Breast epithelium (tissue), 4 donors: ENCODE data around the gene TLR6. TPM values are rescaled to one million over a fixed set of nuclear protein-coding genes. Genes with fewer than 3 reads are reported as not detected.

Experiments used
- DNase-seq, 2 donors: peaks; one replicate each; pipeline ENCODE4 v3.0.0-alpha.2; 2019; ENCODE audit warnings: low spot score in 2 of 2
- H3K27ac ChIP-seq, 2 donors: fragments of 200-600 bp; sonication (generic) in 1 of 2; one replicate each; pipeline ENCODE4 v1.5.1; 2016 to 2019; ENCODE audit warnings: mild to moderate bottlenecking in 1 of 2
- H3K27me3 ChIP-seq, 2 donors: fragments of 200-600 bp; sonication (generic) in 1 of 2; one replicate each; pipeline versions ENCODE4 v1.5.1 to v1.6.0; 2017 to 2019; ENCODE audit warnings: control low read depth in 1 of 2, mild to moderate bottlenecking in 1 of 2
- H3K36me3 ChIP-seq: fragments of 200-600 bp; one replicate; pipeline ENCODE4 v1.5.1; 2019
- H3K4me1 ChIP-seq, 2 donors: fragments of 200-600 bp; sonication (generic); one replicate each; pipeline ENCODE4 v1.5.1; 2016 to 2019; ENCODE audit warnings: control low read depth in 1 of 2
- H3K4me3 ChIP-seq, 3 donors: fragments of 200-600 bp; sonication (generic); 1 replicate in 2 of 3; 2 replicates in 1 of 3; pipeline ENCODE4 v1.5.1; 2016 to 2019; ENCODE audit warnings: mild to moderate bottlenecking in 3 of 3, moderate library complexity in 2 of 3
- H3K9me3 ChIP-seq, 2 donors: fragments of 200-600 bp; sonication (generic) in 1 of 2; one replicate each; pipeline ENCODE4 v1.5.1; 2016 to 2019; ENCODE audit warnings: control low read depth in 1 of 2
- CTCF ChIP-seq, 3 donors: fragments of 450-650 bp; IDR thresholded peaks; one replicate each; pipeline ENCODE4 v1.5.1; 2016 to 2017; ENCODE audit warnings: antibody characterized with exemption in 3 of 3, mild to moderate bottlenecking in 3 of 3, moderate library complexity in 3 of 3
- POLR2A ChIP-seq: fragments of 450-650 bp; IDR thresholded peaks from one replicate; pipeline ENCODE4 v1.6.1; 2016; ENCODE audit warnings: antibody characterized with exemption, mild to moderate bottlenecking, moderate library complexity
- POLR2AphosphoS5 ChIP-seq, 3 donors: sonication (generic); formaldehyde crosslinking; IDR thresholded peaks; one replicate each; pipeline ENCODE4 v1.6.1; 2017; ENCODE audit warnings: antibody characterized with exemption in 3 of 3
- intact Hi-C: fragments of 100-400 bp; cut with DNase I; formaldehyde crosslinking; loops from one replicate; pipeline ENCODE4 v1.15.1; 2023; ENCODE audit warnings: low total_unique reads
- total RNA-seq, 3 donors: library from RNA; depleted of rRNA; stranded (reverse); fragments of >200 nt; gene quantifications; one replicate each; pipeline ENCODE4 v1.1.0, GENCODE V29; 2016

TLR6 gene
- total RNA-seq = 1 to 10 TPM; 5.2 to 7.6 (median 5.3) TPM

- peak within 1 kb of the TSS; percentile 69 to 83 for H3K27ac ChIP-seq
- no peaks in the 10 kb centered on the region for H3K27me3 ChIP-seq
- TF ChIP-seq POLR2A (no peak), CTCF (IDR thresholded peaks at IDR 0.05) (peak; percentile 60 to 74 (median 64)), POLR2AphosphoS5 (IDR thresholded peaks at IDR 0.05) (no peak)
- DNase-seq = peak in 1 of 2 donors; percentile 33
- intact Hi-C loops = no loop called here
- H3K9me3 ChIP-seq = no peaks in the 10 kb centered on the region
- H3K4me3 ChIP-seq = peak within 1 kb of the TSS; percentile 8 to 23 (median 22)
- H3K36me3 ChIP-seq = no peaks in the 10 kb centered on the region
- peaks cover 0 to 15% of the 10 kb centered on the region in 2 donors for H3K4me1 ChIP-seq
These were observed at the start of gene TLR6 for GRCh38 chr4:38856524-38857337. TSS of gene TLR6 (minus strand) at chr4:38856817. CDS start at chr4:38829473, 27,344 bp downstream.

- H3K4me3 ChIP-seq = no peak overlapping the region
- TF ChIP-seq CTCF (IDR thresholded peaks at IDR 0.05) (no peak), POLR2AphosphoS5 (IDR thresholded peaks at IDR 0.05) (no peak), POLR2A (no peak)
- H3K27me3 ChIP-seq = no peaks in the 10 kb centered on the region
- H3K36me3 ChIP-seq = peaks cover 3% of the 10 kb centered on the region
- H3K27ac ChIP-seq = no peak overlapping the region
- intact Hi-C loops = no loop called here
- no peak for DNase-seq
- H3K9me3 ChIP-seq = no peaks in the 10 kb centered on the region
- H3K4me1 ChIP-seq = no peaks in the 10 kb centered on the region
These were observed 49.2 kb upstream of the TLR6 start for GRCh38 chr4:38905652-38906385.

- no peak for DNase-seq
- H3K4me1 ChIP-seq = no peaks in the 10 kb centered on the region
- H3K4me3 ChIP-seq = no peak overlapping the region
- no peaks in the 10 kb centered on the region for H3K36me3 ChIP-seq
- H3K9me3 ChIP-seq = no peaks in the 10 kb centered on the region
- TF ChIP-seq CTCF (IDR thresholded peaks at IDR 0.05) (no peak), POLR2AphosphoS5 (IDR thresholded peaks at IDR 0.05) (no peak), POLR2A (no peak)
- intact Hi-C loops = no loop called here
- no peak overlapping the region for H3K27ac ChIP-seq
- no peaks in the 10 kb centered on the region for H3K27me3 ChIP-seq
These were observed 48.1 kb upstream of the TLR6 start for GRCh38 chr4:38904682-38905081.

GRCh38 chr4:38904090-38904666, 47.6 kb upstream of the TLR6 start:
- no peak for DNase-seq
- no peaks in the 10 kb centered on the region for H3K9me3 ChIP-seq
- no peak overlapping the region for H3K4me3 ChIP-seq
- no peaks in the 10 kb centered on the region for H3K27me3 ChIP-seq
- H3K27ac ChIP-seq = no peak overlapping the region
- intact Hi-C loops = no loop called here
- H3K36me3 ChIP-seq = no peaks in the 10 kb centered on the region
- TF ChIP-seq POLR2A (no peak), CTCF (IDR thresholded peaks at IDR 0.05) (no peak), POLR2AphosphoS5 (IDR thresholded peaks at IDR 0.05) (no peak)
- no peaks in the 10 kb centered on the region for H3K4me1 ChIP-seq

DNA sequence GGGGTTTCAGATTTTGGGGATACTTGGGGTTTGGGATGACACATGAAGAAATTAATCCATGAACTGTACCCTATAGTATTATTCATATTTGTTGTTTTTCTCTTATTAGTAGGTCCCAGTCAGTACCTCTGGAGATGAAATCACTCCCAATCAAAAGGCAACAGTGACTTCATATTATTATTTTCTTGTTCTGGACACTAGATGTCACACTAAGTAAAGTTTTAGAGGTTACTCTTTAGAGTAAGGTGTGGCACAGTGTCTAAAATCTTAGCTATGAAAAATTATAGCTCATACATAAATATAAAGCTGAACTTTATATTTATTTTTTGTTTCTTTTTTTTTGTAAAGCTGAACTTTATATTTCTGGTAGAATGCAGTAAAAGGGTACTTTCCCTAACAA, 46.1 kb upstream of the TLR6 start:
- no peak for DNase-seq
- Histone ChIP-seq H3K9me3 (no peaks in the 10 kb centered on the region), H3K4me3 (no peak overlapping the region), H3K4me1 (no peaks in the 10 kb centered on the region), H3K27ac (no peak overlapping the region), H3K27me3 (no peaks in the 10 kb centered on the region), H3K36me3 (no peaks in the 10 kb centered on the region)
- intact Hi-C loops = no loop called here
- TF ChIP-seq POLR2A = no peak
- TF ChIP-seq CTCF (IDR thresholded peaks at IDR 0.05) = peak in 2 of 3 donors; percentile 13 to 39
